ENCODE data around the gene NCOA7.
"Not testable (repeated sequence)": the region's sequence is repeated elsewhere in the genome, so short reads cannot be mapped to it uniquely, and the experiment has no call there.

NCOA7 gene

DNA sequence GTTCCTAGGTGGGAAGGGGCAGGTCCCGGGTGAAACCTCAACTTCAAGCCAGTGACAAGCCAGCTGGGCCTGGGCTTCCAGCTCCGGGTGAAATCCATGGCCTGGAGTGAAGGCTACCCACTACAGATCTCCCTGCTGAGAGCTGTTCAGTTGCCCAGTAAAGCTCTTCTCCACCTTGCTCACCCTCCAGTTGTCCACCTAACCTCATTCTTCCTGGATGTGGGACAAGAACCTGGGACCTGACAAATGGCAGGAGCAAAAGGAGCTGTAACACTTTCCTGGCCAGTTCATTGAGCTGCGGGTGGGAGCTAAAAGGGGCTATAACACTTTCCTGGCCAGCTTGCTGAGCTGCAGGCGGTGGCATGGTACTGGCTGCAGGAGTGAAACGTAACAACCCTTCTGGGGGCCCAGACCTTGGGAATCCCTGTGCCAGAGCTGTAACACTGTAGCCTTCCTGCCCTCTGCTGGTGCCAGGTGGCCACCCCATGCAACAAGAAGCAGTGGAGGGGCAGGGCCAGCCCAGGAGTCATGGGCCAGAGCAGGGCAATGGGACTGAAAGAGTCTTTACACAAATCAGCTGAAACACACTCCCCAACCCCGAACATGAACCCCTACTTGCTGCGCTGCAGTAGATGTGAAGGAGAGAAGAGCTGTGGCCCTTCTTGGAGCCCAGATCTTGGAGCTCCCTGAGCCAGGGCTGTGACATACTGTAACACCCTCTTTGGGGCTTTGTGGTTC is 162.2 kb downstream of the NCOA7 start:
- peak; percentile 46 for DNase-seq

DNA sequence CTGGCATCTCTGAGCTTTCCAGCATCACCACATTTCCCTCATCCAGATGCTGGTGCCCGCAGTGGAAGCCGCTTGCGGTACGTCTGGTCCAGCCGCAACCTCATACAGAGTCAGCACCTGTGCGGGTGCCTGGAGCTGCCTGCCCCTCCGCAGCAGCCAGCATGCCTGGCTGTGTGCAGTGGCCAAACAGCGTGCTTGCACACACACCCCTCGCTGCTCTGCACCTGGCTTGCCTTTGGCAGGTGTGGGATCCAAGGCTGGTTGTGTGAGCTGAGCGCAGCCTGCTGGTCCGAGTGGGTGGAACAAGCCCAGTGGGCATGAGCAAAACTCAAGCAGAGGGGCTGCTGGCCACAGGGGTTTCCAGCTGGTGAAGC is 162.7 kb downstream of the NCOA7 start:
- no peak for DNase-seq

DNA sequence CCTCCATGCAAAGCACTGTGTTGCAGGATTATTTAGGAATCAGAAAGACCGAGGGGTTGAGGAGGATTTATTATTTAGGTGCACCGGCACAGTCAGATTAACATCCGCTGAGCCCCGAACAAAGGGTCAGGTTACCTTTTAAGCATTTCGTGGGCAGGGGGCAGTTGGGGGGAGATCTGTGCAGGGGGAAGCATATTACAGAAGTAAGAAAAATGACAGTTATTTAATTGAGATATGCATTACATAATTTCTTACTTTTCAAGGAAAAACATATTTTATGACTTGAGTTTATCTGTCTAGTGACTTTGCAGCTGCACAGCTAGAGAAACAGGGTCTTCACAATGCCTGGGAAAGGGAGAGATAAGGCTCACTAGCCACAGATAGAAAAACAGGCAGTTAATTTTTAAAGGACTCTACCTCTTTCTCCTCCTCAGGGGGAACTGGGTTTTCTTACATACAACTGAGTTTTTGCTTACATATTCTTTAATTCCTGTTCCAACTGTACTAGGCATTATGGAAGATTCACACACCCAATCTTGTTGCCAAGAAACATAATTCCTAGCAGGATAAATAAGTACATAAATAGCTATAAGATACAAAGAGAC is 164.1 kb downstream of the NCOA7 start:
- no peak for DNase-seq

DNA sequence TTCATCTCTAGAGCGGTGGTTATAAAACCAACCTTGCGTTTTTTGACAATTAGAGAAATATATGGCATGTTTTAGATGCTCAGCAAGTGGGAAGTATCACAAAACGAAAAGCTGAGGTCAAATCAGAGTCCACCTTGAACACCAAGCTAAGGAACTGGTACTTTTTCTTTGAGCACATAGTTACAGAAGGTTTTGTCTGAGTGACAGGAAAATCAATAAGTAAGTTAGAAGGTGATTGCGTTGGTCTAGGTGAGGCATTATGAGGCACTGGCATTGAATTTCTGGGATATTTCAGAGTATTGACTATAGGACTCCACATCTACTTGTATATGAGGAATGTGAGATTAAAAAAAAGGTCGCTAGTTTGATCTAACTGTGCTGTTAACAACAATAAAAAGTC is 165.2 kb downstream of the NCOA7 start:
- DNase-seq = no peak

- DNase-seq = peak; percentile 99
These were observed 166.0 kb downstream of the NCOA7 start, which contains the start of gene HINT3 for GRCh38 chr6:125956506-125957390. Gene HINT3 (plus strand): TSS chr6:125956770. CDS start chr6:125956978, 208 bp downstream.

DNA sequence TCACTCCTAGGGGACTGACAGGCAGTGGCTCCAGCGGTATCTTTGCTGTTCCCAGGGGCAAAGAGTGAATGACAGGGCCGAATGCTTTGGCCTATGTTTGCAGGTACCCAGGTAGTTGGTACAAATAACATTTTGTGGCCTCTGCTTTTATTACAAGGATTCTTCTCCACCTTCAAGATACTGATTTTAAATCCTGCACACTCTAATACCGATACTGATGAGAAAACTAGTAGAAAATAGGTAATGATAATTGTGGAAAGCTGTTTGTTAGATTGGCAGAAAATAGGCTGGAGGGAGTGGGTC is 166.6 kb downstream of the NCOA7 start:
- DNase-seq = no peak

DNA sequence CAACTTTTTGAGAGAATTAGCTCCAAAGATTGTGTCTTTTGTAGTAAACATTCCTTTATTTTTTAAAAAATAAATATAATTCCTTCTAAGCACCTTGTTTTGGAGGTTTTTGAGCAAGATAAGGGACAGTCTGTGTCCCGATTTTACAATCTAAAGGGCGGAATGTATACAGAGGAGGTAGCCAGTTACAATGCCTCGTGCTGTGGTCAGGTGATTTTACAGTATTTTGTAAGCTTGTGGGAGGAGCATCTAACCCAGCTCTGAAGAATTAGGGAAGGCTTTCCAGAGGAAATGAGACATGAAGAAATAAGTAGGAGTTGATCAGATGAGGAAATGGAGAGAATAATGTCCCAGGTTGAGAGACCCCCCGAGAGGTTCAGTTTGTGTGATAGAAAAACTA is 167.1 kb downstream of the NCOA7 start:
- DNase-seq = no peak

DNA sequence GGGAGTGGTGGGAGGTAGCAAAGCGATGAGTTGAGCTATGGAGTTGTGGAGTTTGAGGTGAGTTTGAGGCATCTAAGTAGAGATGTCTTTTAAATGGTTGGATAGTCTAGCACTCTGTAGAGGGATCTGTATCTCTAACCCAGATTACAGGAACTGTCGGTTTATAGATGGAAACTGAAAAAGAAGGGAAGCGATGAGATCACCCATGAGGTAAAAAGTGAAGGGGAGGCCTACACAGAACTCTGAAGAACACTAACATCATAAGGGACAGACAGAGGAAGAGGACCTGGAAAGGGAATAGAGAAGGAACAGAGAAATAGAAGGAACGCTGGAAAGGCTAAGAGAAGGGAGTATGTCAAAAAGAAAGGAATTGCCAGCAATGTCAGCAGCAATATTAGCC is 168.3 kb downstream of the NCOA7 start:
- DNase-seq = no peak

GRCh38 chr6:125961117-125961516 is 170.4 kb downstream of the NCOA7 start:
- DNase-seq = no peak

GRCh38 chr6:125962900-125963497 is 172.2 kb downstream of the NCOA7 start:
- DNase-seq = no peak

DNA sequence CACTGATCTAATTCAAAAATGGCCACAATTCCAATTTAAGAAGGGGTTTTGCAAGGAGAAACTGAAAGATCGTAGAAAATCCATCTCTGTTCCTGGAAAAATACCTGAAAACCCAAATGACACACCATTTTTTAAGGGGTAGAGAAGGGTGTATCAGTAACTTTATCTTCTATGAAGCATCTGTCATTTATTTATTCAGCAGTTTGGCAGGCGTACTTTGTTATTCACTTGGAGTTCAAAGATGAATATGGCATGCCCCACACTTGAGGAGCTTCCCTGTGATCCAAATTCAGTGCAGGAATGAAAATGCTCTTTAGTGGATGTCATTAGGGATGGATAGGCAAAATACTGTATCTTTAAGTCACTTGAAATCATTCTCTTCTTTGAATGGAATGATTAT is 173.1 kb downstream of the NCOA7 start:
- no peak for DNase-seq

GRCh38 chr6:125966569-125966968 is 175.8 kb downstream of the NCOA7 start:
- DNase-seq = no peak

- no peak for DNase-seq
These were observed 177.7 kb downstream of the NCOA7 start for GRCh38 chr6:125968493-125968892.

- DNase-seq = no peak
These were observed 180.0 kb downstream of the NCOA7 start for GRCh38 chr6:125970760-125971159.

DNA sequence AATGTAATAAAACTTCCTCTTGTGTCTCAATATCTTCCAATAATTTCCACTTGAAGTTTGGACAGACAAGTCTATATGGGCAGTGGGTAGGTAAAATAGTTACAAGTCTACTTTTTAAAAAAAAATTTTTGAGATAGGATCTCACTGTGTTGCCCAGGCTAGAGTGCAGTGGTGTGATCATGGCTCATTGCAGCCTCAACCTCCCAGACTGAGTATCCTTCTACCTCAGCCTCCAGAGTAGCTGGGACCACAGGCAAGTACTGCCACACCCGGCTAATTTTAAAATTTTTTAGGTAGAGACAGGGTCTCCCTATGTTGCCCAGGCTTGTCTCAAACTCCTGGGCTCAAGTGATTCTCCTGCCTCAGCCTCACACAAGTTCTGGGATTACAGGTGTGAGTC is 181.7 kb downstream of the NCOA7 start:
- not testable (repeated sequence) for DNase-seq

- no peak for DNase-seq
These were observed 183.6 kb downstream of the NCOA7 start for GRCh38 chr6:125974214-125974866.

DNA sequence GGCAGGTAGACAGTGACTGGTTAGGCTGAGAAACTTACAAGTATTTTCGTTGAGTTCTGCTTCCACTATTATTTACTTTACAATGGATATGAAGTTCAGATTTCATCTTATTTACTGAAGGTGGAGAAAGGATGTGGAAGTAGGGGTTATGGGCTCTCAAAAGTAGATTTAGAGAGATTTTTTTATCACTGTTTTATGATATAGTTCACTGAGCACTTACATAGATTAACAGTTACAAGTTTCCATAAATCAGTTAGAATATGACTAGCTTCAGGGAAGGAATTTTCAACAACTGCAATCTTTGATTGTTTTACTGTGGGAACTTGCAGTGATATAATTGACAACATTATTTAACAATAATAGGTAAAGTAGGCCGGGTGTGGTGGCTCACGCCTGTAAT is 188.3 kb downstream of the NCOA7 start:
- DNase-seq = no peak
